GM15510 (cell line): ENCODE data around the gene NFIA.

Experiments
- POLR2A ChIP-seq: IDR thresholded peaks from 3 replicates; pipeline ENCODE4 v1.6.1; 2011; ENCODE audit warnings: borderline replicate concordance; ENCODE audit not compliant: insufficient read length; ENCODE audit errors: extremely low read depth

Gene NFIA

GRCh38 chr1:61293986-61294504 lies 211.7 kb downstream of the NFIA start:
- TF ChIP-seq POLR2A: no peak

GRCh38 chr1:61294930-61295329 lies 212.6 kb downstream of the NFIA start:
- TF ChIP-seq POLR2A: no peak

DNA sequence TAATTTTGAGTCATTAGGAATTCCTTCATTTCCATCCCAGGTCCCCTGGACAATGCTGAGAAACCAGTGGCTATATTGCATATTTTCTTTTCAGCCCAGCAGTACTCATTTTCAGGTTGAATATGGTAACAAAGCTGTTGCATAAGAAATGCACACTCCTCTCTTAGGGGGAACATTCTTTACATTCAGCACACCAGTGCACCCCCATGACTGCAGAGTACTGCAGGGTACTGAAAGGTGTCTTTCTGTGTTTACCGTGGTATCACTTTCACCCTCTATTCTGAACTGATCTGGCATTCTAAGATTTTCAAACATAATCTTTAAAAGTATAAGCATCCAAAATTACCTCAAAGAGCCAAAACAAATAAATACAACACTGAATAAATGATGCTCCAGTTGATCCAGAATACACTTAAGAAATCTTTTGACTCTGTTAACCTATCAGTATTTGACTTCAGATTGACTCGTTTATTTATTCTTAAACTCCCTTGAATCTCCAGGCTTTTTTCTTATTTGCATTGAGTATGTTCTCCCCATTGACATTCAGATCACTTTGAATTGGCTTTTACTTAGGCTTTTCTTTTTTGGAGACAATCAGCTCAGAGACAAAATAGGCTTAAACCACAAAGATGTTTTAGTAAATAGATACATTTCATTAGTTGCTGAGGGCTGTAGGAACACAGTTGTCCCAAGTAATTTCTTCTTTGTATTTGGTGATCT lies 213.6 kb downstream of the NFIA start:
- no peak for TF ChIP-seq POLR2A

DNA sequence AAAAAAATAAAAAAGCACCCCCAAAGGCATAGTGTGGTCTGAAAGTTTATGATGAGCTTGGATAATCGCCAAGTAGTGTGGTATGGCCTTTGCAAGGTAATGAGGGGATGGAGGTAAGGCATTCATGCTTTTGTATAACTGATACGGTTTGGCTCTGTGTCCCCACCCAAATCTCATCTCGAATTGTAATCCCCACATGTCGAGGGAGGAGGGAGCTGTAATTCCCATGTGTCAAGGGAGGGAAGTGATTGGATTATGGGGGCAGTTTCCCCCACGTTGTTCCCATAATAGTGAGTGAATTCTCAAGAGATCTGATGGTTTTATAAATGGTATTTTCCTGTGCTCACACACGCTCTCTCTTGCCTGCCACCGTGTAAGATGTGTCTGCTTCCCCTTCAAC lies 215.5 kb downstream of the NFIA start:
- TF ChIP-seq POLR2A: no peak

- no peak for TF ChIP-seq POLR2A
Observed at GRCh38 chr1:61299463-61299862, 217.1 kb downstream of the NFIA start.

GRCh38 chr1:61300899-61301298 lies 218.5 kb downstream of the NFIA start:
- no peak for TF ChIP-seq POLR2A

DNA sequence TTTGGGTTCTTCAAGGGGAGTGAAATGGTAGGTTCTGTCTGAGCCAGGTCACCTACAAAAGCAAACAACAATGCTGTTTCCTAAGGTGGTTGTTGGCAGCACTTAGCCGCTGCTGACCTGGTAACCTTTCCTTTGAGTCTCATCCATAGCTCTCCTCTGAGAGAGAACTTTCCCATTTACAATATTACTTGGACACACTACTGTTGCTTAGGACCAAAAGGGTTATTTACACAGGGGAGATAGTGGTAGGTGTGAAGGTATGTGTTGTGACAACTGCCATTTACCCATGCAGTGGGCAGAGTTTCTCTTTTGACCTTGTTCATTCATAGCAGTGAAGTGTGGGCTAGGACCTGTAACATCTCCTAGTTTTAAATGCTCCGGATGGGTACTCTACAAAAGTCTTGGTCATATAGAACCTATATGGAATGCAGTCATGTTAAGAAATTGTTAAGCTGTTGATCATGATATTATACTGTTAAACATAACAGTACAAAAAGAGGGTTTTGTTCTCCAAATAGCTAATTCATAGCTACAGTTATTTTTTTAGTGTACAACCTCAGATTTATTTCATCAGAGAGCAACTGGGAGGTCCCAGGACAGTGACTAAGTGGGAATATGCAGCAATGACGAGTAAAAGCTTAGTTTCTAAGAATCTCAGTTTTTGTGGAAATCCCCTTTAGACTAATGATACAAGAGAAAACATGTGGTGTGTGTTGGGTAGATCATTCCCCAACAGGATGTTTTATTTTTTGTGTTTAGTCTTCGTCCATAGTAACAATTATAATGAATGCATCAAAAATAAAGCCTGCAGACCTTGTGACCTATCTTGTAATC lies 219.7 kb downstream of the NFIA start:
- TF ChIP-seq POLR2A: no peak

GRCh38 chr1:61307422-61308142 lies 225.2 kb downstream of the NFIA start:
- no peak for TF ChIP-seq POLR2A

DNA sequence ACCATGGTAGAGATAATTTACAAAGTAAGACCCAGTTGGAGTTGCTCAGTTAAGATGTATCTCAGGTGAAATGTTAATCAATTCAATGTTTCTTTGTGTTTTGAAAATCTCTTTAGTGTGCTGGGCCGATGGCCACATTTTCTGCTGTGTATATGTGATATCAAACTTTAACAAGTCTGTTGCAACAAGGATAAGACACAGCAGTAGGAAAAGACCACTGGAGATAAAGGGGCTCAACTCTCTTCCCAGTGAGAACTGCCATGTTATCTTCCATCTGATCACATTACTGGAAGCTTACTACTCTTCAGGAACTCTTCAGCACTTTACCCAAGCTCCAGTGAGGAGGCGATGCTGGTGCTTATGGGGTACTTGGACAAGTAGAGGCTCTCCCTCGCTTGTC lies 227.7 kb downstream of the NFIA start:
- no peak for TF ChIP-seq POLR2A

GRCh38 chr1:61310538-61310937 lies 228.2 kb downstream of the NFIA start:
- TF ChIP-seq POLR2A: no peak

GRCh38 chr1:61313906-61314422 lies 231.6 kb downstream of the NFIA start:
- no peak for TF ChIP-seq POLR2A

DNA sequence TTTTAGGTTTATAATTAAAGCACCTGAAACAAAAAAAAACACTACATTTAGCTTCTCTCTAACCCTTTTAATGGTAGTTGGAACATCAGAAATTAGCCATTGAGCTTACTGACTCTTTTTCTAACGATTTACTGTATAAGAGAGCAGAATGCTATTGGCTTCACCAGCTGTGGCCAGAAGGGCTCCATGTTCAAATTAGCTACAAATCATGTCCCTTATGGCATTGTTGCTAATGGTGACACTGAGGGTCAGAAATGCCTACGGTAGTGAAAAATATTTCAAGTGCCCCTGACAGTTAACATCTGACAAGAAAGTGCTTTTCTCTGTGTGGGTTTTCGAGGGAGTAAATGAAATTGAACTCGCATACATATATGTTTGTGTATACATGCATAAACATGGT lies 232.7 kb downstream of the NFIA start:
- no peak for TF ChIP-seq POLR2A

DNA sequence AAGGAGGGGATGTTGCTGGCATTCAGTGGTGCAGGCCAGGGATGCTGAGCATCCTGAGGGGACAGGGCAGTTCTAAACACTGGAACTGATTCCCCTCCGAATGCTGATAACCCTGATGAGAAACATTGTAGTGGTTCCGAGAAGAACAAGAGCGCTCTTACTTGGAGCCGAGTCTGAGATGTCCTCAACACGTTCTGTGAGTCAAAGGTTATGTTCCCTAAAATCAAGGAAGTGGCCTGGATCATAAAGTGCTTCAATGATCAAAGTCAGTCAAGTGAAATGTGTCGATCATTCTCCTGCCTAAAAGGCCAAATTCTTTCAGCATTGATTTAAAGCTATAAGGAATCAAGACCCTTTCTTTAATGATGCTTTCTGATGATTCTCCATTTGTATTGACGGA lies 234.1 kb downstream of the NFIA start:
- no peak for TF ChIP-seq POLR2A

DNA sequence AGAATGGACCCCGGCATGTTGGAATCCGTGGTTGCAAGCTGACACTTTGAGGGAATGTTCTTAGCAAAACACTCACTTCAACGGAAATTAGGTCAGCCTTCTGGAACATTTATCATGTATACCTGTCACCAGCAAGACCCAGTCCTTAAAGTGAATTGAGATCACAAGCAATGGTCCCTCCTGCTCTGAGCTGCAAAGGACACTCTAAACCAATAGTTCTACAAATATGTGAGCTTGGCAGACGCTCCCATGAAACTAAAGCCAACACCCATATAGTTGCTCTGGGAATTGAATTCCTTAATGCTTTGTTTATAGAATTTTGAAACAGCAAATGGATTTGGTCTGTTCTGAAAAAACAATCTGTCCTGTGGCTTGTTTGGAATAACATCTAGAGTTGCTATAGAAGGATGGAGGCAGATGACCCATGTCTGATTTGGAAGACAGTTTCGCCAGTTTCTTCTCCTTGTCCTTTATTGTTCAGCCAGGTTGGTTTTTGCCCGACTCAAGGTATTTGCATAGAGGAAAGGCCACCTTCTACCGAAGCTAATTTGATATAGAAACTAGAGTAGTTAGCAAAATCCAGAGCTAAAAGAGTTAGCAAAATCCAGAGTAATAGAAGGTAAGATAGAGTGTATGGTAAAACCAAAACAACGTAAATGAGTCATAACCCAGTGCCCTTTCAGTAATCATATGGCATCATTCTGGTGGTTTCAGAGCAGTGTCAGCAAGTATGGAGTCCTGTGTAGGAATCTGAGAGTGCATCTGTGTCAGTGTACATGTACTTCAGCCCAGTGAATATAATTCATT lies 236.2 kb downstream of the NFIA start:
- no peak for TF ChIP-seq POLR2A

GRCh38 chr1:61320575-61320974 lies 238.2 kb downstream of the NFIA start:
- no peak for TF ChIP-seq POLR2A
